Fibroblast of pulmonary artery (primary cell): Measurements from ENCODE around the gene KCNQ1.
A peak's percentile ranks its signal among the peaks of the same experiment; 100 is the strongest.

Experiments
- DNase-seq: peaks from one replicate; pipeline ENCODE4 v3.0.0-alpha.2; 2010; ENCODE audit warnings: low read depth
- H3K4me3 ChIP-seq: replicated peaks from 2 replicates; pipeline ENCODE4 v1.5.1; 2011; ENCODE audit warnings: low read depth, mild to moderate bottlenecking, control low read depth, low read length, moderate library complexity
- TF ChIP-seq, protein P1 (sequence below): IDR thresholded peaks from 2 replicates; pipeline ENCODE4 v1.5.1; 2011; ENCODE audit warnings: mild to moderate bottlenecking, control low read depth, low read length, inconsistent platforms; ENCODE audit errors: missing control alignments

The KCNQ1 gene

DNA sequence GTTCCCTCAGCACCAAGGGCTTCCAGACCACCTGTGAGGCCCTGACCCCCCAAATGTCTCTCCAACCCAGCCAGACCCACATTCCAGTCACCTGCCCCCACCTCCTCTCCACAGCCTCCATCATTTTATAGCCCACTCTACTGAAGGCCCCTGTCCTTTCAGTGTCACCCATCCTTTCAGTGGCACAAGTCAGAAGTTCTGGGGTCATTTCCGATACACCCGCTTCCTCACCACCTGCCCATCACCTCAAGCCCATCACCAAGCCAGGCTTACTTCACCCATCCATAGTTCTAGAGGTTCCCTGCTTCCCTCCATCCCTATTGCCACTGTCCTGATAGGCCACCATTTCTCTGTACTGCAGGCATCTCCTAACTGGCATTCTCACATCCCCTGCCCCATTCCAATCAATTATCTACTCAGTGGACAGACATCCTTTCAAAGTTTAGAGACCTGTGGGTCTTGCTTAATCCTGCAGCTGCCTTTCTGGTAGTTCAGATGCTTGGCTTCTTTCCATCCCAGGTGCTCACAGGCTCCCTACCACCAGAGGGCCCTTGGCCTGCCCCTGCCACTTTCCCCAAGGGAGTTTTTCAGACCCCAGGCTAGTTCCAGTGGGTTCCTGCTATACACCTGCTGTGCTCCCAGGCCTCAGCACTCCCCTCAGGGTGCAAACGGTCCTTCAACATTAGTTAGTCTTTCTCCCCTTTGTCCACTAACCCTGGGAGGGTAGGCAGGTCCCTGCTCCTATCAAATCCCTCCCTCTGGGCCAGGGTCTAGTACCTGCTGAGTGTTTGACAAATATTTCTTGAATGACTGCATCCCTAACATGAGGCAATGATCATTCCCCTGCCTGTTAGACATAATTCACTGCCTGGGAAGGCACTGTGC, 247.4 kb downstream of the KCNQ1 start:
- H3K4me3 ChIP-seq: no peak overlapping the region
- TF ChIP-seq, protein P1, sequence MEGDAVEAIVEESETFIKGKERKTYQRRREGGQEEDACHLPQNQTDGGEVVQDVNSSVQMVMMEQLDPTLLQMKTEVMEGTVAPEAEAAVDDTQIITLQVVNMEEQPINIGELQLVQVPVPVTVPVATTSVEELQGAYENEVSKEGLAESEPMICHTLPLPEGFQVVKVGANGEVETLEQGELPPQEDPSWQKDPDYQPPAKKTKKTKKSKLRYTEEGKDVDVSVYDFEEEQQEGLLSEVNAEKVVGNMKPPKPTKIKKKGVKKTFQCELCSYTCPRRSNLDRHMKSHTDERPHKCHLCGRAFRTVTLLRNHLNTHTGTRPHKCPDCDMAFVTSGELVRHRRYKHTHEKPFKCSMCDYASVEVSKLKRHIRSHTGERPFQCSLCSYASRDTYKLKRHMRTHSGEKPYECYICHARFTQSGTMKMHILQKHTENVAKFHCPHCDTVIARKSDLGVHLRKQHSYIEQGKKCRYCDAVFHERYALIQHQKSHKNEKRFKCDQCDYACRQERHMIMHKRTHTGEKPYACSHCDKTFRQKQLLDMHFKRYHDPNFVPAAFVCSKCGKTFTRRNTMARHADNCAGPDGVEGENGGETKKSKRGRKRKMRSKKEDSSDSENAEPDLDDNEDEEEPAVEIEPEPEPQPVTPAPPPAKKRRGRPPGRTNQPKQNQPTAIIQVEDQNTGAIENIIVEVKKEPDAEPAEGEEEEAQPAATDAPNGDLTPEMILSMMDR: peak; percentile 10
- no peak for DNase-seq

DNA sequence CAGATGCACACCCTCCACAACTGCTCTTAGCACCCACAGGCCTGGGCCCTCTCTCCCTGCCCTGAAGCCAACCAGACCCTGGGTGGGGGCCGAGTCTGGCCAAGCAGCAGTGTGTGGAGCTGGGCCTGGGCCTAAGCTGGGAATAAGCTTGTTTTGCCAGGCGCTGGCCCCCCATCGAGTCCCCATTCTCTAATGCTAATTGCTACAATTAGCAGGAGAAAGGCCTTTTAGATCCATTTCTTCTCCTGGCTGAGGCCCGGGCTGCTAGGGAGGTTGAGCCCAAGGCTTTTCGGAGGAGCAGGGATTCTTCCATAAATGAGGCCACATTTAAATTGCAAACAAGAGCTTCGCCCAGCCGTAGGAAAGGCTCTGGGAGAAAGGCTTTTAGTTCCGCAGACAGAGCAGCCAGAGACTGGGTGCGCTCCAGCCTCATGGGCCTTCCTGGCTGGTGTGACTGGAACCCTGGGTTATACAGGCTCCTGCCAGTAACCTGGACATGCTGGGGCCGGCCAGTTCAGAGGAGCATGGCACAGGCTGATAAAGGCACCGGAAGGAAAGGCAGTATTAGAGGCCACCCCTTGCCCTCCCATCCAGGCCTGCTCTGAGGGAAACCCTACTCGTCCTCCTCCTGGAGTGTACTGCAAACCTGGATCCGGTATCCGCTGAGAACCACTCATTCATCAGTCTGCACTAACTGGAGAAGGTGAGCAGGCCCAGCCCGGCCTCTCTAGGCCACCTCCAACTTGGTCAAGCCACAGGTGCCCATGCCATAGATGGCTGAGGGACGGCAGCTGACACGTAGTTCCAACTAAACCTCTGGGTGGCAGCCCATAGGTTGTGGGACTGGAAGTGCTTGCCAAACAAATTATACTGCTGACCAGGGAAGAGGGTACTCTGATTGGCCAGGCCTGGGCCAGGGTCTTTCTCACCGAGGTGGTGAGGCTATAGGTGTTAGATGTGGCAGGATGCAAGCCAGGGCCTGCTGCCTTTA, 248.8 kb downstream of the KCNQ1 start:
- TF ChIP-seq, protein P1: no peak
- no peak for DNase-seq
- no peak overlapping the region for H3K4me3 ChIP-seq

- H3K4me3 ChIP-seq: no peak overlapping the region
- TF ChIP-seq, protein P1: no peak
- no peak for DNase-seq
Observed at GRCh38 chr11:2694495-2694894, 249.7 kb downstream of the KCNQ1 start.

DNA sequence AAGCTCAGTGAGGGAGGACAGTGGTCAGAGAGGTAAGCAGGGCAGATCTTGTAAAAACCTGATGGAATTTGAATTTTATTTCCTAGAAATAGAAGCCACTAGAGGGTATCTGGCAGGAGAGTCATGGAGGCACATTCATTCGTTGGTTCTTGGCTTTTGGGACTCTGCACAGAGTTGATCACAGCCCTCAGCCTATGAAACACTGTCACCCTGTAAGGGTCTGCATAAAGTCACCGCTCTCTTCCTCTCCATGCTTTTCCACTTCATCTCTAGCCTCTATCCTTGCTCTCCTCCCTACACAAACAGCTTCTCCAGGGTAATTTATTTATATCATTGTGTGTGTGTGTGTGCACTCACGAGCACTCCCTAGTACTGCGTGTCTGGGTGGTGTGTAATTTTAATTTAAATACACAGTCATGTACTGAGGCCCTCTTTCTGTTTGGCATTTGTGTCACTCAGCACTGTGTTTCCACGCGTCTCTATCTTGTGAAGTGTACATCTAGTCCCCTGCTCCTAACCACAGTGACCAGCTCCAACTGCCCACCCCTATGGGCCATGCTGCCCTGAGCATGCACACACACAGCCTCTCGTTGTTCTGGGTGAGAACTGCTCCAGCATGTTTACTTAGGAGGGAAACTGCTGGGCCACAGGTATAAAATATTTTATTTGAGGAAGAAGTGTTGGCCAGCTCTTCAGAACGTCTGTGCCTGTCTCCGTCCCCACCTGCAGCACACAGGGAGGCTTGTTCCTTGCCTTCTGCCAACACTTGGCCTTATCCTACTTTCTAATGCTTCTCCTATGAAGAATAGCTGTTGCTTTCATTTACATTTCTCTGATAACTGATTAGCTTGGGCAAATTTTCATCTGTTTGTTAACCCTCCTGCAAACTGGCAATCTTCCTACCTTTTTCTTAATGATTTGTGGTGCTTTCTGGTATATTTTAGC, 250.5 kb downstream of the KCNQ1 start:
- no peak for DNase-seq
- TF ChIP-seq, protein P1: no peak
- no peak overlapping the region for H3K4me3 ChIP-seq

DNA sequence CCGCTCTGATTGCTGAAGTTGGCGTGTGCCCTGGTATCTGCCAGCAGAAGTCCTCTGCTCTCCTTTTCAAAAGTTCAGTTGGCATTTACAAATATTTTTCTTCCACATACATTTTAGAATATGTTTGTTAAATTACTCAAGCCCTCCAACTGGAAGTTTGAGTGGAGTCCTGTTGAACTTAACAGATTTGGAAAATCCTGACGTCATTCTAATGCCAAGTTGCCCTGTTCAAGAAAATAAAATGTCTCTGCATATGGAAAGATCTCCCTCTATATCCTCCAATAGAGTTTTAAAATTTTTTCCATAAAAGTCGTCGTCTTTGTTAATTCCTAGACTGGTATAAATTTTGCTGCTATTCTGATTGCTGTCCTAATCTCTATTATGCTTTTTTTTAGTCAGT, 251.6 kb downstream of the KCNQ1 start:
- no peak overlapping the region for H3K4me3 ChIP-seq
- TF ChIP-seq, protein P1: no peak
- DNase-seq: no peak

DNA sequence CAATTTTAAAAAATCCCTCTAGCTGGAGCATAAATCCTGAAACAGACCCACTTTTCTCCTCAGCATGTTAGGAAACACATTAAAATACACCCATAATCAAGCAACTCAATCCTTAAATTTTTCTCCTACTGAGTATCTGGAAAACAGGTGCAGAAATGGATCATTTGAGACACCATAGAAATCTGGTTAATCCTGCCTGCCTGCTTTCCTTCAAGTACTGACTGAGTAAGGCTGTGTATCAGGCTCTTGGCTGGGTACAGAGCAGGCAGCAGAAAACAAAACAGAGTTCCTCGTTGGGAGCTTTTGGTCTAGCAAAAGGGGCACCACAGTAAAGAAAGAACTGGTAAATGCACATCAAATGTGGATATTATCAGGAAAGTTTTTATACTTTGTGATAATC, 253.1 kb downstream of the KCNQ1 start:
- TF ChIP-seq, protein P1: no peak
- no peak for DNase-seq
- peak overlapping the region; percentile 88 for H3K4me3 ChIP-seq
